CD4-positive, alpha-beta T cell treated with Interferon gamma for 1 hour (primary cell): ENCODE measurements around the gene SRF.
A peak's percentile ranks its signal among the peaks of the same experiment; 100 is the strongest.

Experiments
- DNase-seq: peaks from one replicate; pipeline ENCODE4 v3.0.0-alpha.2; 2020

Gene SRF

DNA sequence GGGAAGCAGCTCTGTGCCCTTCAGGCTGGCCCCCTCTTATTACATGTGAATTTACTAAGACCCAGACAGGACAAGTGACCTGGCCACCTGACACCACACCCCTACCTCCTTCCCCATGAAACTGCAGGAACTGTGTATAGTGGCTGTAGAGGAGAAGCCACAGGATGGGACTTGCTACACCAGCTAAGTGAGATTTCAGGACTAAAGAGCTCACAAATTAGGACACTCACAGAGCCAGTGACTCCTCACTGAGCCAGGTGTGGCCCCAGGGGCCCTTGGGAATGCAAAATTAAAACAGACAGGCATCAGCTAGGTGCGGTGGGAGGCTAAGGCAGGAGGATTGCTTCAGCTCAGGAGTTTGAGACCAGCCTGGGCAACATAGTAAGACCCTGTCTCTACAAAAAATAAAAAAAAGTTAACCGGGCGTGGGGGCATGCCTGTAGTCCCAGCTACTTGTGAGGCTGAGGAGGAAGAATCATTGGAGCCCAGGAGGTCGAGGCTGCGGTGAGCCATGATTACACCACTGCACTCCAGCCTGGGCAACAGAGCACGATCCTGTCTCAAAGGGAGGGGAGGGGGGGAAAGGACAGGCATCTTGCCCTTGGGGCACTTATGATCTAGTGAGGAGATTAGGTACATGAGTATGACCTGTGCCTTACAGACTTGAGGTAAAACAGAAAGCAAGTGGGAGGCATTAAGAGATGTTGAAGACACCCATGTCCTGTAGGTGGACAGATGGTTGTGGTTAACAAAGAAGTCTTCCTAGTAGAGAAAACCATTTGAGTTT, 23.2 kb upstream of the SRF start:
- DNase-seq: no peak

- no peak for DNase-seq
Measured at GRCh38 chr6:43149265-43149664, 21.8 kb upstream of the SRF start.

GRCh38 chr6:43150051-43150751, 20.9 kb upstream of the SRF start:
- no peak for DNase-seq

GRCh38 chr6:43159599-43159998, 11.5 kb upstream of the SRF start:
- DNase-seq: no peak

DNA sequence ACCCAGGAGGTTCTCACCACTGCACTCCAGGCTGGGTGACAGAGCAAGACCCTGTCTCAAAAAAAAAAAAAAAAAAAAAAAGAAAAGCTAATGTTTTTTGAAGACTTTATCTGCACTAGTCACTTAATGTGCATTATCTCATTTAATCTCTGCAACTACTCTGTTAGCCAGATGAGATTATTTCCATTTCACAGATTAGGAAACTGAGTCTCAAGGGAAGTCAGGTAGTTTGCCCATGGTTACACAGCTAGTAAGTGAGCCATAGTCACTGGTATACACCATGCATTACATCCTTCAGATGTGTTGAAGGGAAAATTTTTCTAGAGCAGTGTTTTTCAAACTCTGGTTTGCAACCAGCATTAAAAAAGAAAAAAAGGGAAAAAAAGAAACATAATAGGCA, 7.2 kb upstream of the SRF start:
- no peak for DNase-seq

DNA sequence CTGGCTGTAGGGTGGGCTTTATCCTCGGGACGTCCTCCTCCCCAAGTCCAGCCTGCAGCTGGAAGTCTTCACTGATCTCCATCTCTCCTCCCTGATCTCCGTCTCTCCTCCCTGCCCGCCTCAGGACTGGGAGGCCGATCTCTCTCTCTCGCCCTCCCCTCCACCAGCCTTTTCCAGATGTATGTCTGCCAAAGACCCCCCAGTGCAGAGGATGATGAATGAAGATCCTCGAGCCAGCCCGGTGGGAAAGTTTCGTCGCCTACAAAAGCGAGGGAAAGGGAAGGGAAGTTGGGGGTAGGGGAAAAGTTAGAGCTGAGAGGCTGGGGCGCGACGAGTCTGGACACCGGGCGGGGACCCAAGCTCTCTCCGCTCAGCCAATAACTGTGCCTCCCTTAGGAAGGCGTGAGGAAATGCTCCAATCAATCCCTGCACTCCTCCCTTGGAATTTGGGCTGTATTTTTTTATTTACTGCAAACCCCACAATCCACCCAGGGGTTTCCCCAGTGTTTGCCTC, 595 bp upstream of the SRF start:
- DNase-seq: no peak

GRCh38 chr6:43171707-43172103, 636 bp downstream of the SRF start:
- no peak for DNase-seq

DNA sequence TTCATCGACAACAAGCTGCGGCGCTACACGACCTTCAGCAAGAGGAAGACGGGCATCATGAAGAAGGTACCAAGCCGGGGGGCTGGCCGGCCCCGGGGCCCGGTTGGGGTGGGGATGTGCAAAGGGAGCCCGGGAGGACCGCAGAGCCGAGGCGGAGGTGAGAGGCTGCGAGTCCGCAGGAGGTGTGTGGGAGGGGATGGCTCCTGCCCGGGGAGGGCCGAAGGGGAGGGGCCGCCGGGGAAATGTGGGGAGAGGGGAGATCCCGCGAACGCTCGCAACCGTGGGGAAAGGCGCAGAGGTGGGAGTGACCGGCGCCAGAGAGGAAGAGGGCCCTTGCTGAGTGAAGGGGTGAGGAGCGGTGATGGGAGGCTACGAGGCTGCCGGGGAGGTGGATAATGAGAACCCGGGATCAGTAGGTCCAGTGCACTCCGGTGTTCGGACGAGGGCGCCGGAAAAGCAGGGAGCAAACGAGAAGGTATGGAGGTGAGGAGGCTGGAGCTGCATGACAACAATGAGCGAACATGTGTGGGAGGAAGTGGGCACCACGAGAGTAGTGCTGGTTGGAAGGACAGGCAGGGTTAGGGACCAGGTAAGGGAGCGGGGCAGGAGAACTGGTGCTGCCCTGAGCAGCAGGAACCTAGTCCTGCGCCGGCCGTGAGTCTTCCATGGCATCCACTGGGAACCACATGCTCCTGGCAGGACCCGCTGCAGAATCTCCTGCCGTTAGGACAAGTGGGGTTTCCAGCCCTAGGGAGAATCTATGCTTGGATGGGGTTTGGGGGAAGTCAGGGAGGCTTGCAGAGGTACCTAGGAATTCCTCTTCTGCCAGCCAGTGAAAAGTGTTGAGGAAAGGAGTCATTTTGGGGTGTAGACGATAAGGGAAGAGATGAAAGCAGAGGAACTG, 1.3 kb downstream of the SRF start:
- peak; percentile 29 for DNase-seq

DNA sequence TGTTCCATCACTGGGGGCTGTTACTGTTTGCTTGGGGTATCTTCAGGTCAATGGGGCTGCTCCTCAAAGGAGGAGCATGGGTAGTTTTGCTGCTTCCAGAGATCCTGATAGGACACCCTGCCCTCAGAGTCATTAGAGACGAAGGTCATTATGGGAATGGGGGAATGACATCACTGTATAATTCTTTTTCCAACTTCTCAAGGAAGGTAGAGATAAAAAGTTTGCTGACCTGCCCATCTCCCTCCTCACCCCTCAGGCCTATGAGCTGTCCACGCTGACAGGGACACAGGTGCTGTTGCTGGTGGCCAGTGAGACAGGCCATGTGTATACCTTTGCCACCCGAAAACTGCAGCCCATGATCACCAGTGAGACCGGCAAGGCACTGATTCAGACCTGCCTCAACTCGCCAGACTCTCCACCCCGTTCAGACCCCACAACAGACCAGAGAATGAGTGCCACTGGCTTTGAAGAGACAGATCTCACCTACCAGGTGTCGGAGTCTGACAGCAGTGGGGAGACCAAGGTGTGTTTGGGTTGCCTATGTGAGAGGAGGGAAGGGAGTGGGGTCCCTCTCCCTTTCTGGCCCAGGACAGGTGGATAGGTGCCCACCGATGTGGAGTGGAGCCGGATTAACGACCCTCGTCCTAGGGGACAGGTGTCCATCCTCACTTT, 2.7 kb downstream of the SRF start:
- DNase-seq: no peak

- DNase-seq: peak; percentile 98
Measured at GRCh38 chr6:43174263-43175112, 3.4 kb downstream of the SRF start.

DNA sequence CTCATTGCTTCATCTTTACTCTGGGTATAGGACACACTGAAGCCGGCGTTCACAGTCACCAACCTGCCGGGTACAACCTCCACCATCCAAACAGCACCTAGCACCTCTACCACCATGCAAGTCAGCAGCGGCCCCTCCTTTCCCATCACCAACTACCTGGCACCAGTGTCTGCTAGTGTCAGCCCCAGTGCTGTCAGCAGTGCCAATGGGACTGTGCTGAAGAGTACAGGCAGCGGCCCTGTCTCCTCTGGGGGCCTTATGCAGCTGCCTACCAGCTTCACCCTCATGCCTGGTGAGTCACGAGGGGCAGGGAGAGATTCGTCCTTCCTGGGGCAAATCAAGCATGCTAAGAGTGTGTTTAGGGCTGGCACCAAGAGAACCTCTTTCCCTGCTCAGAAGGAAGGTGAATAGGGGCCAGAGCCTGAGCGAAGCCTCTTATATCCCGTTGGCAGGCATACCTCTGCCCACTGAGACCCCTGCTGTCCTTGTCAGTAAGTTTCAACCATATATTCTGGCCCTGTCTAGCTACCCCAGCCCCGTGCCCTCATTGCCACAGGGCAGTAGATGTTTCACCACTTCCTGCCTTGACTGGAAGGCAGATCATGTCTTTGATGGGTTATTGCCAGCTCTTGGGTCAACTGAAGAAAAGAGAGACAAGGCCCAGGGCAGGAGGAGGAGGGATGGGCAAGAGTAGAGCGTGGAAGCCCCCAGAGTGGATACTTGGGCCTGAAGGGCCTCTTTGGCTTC, 4.8 kb downstream of the SRF start:
- DNase-seq: no peak

DNA sequence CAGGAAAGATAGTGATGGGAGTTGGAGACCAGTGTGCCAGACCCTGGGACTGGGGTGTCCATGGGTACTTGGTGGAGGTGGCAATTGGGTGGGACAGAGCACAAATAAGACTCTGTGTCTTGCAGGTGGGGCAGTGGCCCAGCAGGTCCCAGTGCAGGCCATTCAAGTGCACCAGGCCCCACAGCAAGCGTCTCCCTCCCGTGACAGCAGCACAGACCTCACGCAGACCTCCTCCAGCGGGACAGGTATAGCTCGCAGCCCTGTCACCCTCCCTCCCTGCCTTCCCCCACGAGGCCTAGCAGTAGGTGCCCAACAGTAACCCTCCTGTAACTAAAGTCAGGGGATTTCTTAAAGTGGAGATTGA, 5.3 kb downstream of the SRF start:
- no peak for DNase-seq

DNA sequence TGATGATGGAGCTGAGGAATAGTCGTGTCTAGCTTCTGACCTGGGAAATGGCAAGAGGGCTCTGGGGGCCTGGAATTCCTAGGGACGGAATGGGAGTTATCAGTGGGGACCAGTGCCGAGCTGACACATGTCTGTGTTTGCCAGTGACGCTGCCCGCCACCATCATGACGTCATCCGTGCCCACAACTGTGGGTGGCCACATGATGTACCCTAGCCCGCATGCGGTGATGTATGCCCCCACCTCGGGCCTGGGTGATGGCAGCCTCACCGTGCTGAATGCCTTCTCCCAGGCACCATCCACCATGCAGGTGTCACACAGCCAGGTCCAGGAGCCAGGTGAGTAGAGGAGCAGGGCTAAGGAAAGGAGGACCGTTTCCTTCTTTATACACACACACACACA, 7.1 kb downstream of the SRF start:
- DNase-seq: no peak

GRCh38 chr6:43178951-43179830, 8.1 kb downstream of the SRF start:
- DNase-seq: no peak

DNA sequence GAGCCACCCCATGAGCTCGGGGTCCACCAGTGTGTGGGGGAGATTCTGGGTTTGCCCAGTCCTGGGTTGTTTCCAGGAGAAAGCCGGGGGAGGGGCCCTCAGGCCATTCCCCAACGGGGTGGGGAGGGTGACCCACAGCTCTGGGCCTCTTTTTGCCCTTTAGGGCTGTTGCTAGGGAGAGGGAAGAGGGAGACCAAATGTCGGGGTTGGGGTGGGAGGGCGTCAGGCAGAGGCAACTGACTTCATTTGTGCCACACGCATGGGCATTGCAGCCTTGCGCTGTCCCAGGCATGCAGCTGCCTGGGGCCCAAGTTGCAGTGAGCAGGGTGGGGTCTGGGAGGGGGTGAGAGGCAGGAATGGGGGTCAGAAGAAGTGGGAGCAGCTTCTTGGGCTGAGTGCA, 9.0 kb downstream of the SRF start:
- DNase-seq: no peak

DNA sequence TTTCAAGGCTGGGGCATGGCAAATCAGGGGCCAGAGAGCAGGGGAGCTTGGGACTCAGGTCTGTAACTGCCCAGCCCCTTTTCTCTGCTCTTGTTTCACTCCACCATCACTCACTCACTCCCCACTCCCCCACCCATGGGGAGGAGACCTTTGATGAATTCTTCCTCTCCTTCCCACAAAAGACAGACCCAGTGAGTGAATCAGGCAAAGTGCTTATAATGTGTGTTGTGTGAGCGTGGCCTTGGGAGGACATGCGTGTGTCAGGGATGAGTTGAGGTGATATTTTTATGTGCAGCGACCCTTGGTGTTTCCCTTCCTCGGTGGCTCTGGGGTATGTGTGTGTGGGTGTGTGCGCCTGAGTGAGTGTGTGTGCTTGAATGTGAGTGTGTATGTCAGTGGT, 9.9 kb downstream of the SRF start:
- DNase-seq: no peak

GRCh38 chr6:43181621-43181941, 10.5 kb downstream of the SRF start:
- DNase-seq: no peak

GRCh38 chr6:43181942-43182860, 11.1 kb downstream of the SRF start, which contains the start of gene CUL9:
TSS of gene CUL9 (plus strand) at chr6:43182196. CDS start at chr6:43184311, 2,115 bp downstream.
- DNase-seq: peak; percentile 78

- DNase-seq: no peak
Measured at GRCh38 chr6:43183441-43183840, 12.4 kb downstream of the SRF start.
